Measurements from ENCODE around the gene NAA20. TPM values are rescaled to one million over a fixed set of nuclear protein-coding genes. Genes with fewer than 3 reads are reported as not detected.
"Not testable (repeated sequence)": the region's sequence is repeated elsewhere in the genome, so short reads cannot be mapped to it uniquely, and the experiment has no call there.

Gene NAA20
- polyA plus RNA-seq, 3 donors from 2014 or later = 65.1 to 129 (median 70.2) TPM

- no peak for DNase-seq
- peaks cover 1 to 8% (median 5%) of the 10 kb centered on the region in 3 donors for H3K27me3 Mint-ChIP-seq (ENCODE audit: low read depth in 3 of 3)
- peaks cover 0 to 9% of the 10 kb centered on the region in 2 donors for H3K4me1 Mint-ChIP-seq
- no peaks in the 10 kb centered on the region for H3K9me3 Mint-ChIP-seq
- H3K27ac Mint-ChIP-seq = no peak overlapping the region
- H3K36me3 Mint-ChIP-seq = no peaks in the 10 kb centered on the region
- no peak overlapping the region for H3K4me3 Mint-ChIP-seq
Measured at GRCh38 chr20:19996917-19997316, 20.2 kb upstream of the NAA20 start.

GRCh38 chr20:19998990-19999705 is 18.0 kb upstream of the NAA20 start:
- H3K36me3 Mint-ChIP-seq = no peaks in the 10 kb centered on the region
- no peak overlapping the region for H3K27ac Mint-ChIP-seq
- peaks cover 15 to 22% of the 10 kb centered on the region in 2 donors for H3K4me1 Mint-ChIP-seq
- peaks cover 8 to 20% (median 16%) of the 10 kb centered on the region in 3 donors for H3K27me3 Mint-ChIP-seq (ENCODE audit: low read depth in 3 of 3)
- DNase-seq = no peak
- H3K9me3 Mint-ChIP-seq = no peaks in the 10 kb centered on the region
- H3K4me3 Mint-ChIP-seq = no peak overlapping the region

GRCh38 chr20:20000211-20000968 is 16.8 kb upstream of the NAA20 start:
- Mint-ChIP-seq H3K27ac (no peak overlapping the region), H3K27me3 (ENCODE audit: low read depth in 3 of 3) (peaks cover 7 to 20% (median 16%) of the 10 kb centered on the region in 3 donors), H3K4me1 (peaks cover 15 to 22% of the 10 kb centered on the region in 2 donors), H3K36me3 (no peaks in the 10 kb centered on the region), H3K4me3 (no peak overlapping the region), H3K9me3 (no peaks in the 10 kb centered on the region)
- no peak for DNase-seq

GRCh38 chr20:20002101-20002998 is 14.8 kb upstream of the NAA20 start:
- Mint-ChIP-seq H3K36me3 (no peaks in the 10 kb centered on the region), H3K27ac (no peak overlapping the region), H3K9me3 (no peaks in the 10 kb centered on the region), H3K27me3 (ENCODE audit: low read depth in 3 of 3) (peaks cover 10 to 23% (median 16%) of the 10 kb centered on the region in 3 donors), H3K4me3 (no peak overlapping the region), H3K4me1 (peaks cover 15 to 22% of the 10 kb centered on the region in 2 donors)
- DNase-seq = no peak

- peak overlapping the region in 1 of 6 donors; percentile 42 for H3K27ac Mint-ChIP-seq
- H3K36me3 Mint-ChIP-seq = no peaks in the 10 kb centered on the region
- peak in 1 of 3 donors; percentile 2 for DNase-seq
- H3K4me1 Mint-ChIP-seq = peaks cover 15 to 22% of the 10 kb centered on the region in 2 donors
- H3K4me3 Mint-ChIP-seq = peak overlapping the region; percentile 18 to 64 (median 49)
- peaks cover 10 to 23% (median 16%) of the 10 kb centered on the region in 3 donors for H3K27me3 Mint-ChIP-seq (ENCODE audit: low read depth in 3 of 3)
- no peaks in the 10 kb centered on the region for H3K9me3 Mint-ChIP-seq
Measured at GRCh38 chr20:20003031-20003954, 13.9 kb upstream of the NAA20 start.

GRCh38 chr20:20003955-20004322 is 13.2 kb upstream of the NAA20 start:
- H3K36me3 Mint-ChIP-seq, H3K9me3 Mint-ChIP-seq, H3K27ac Mint-ChIP-seq, DNase-seq: not testable (repeated sequence)
- H3K4me3 Mint-ChIP-seq = peak overlapping the region in 4 of 5 donors; percentile 25 to 64 (median 54)
- H3K4me1 Mint-ChIP-seq = peaks cover 15 to 22% of the 10 kb centered on the region in 2 donors
- peaks cover 10 to 23% (median 16%) of the 10 kb centered on the region in 3 donors for H3K27me3 Mint-ChIP-seq (ENCODE audit: low read depth in 3 of 3)

- no peaks in the 10 kb centered on the region for H3K9me3 Mint-ChIP-seq
- no peak for DNase-seq
- no peak overlapping the region for H3K27ac Mint-ChIP-seq
- H3K4me3 Mint-ChIP-seq = no peak overlapping the region
- peaks cover 10 to 31% (median 15%) of the 10 kb centered on the region in 3 donors for H3K27me3 Mint-ChIP-seq (ENCODE audit: low read depth in 3 of 3)
- peaks cover 15 to 16% of the 10 kb centered on the region in 2 donors for H3K4me1 Mint-ChIP-seq
- H3K36me3 Mint-ChIP-seq = no peaks in the 10 kb centered on the region
Measured at GRCh38 chr20:20005342-20005741, 11.8 kb upstream of the NAA20 start.

GRCh38 chr20:20009784-20010253 is 7.3 kb upstream of the NAA20 start:
- DNase-seq = no peak
- Mint-ChIP-seq H3K9me3 (no peaks in the 10 kb centered on the region), H3K27ac (no peak overlapping the region), H3K4me1 (no peaks in the 10 kb centered on the region), H3K27me3 (ENCODE audit: low read depth in 3 of 3) (peaks cover 6 to 18% (median 9%) of the 10 kb centered on the region in 3 donors), H3K4me3 (no peak overlapping the region), H3K36me3 (no peaks in the 10 kb centered on the region)

- Mint-ChIP-seq H3K4me3 (no peak overlapping the region), H3K4me1 (no peaks in the 10 kb centered on the region), H3K27ac (no peak overlapping the region), H3K27me3 (ENCODE audit: low read depth in 3 of 3) (peaks cover 6 to 13% (median 9%) of the 10 kb centered on the region in 3 donors), H3K36me3 (no peaks in the 10 kb centered on the region), H3K9me3 (no peaks in the 10 kb centered on the region)
- DNase-seq = no peak
Measured at GRCh38 chr20:20010639-20011500, 6.3 kb upstream of the NAA20 start.

- H3K27ac Mint-ChIP-seq = no peak overlapping the region
- H3K4me3 Mint-ChIP-seq = no peak overlapping the region
- peaks cover 7% of the 10 kb centered on the region in 2 donors for H3K4me1 Mint-ChIP-seq
- H3K27me3 Mint-ChIP-seq (ENCODE audit: low read depth in 3 of 3) = peaks cover 3 to 13% (median 10%) of the 10 kb centered on the region in 3 donors
- DNase-seq = no peak
- H3K36me3 Mint-ChIP-seq = no peaks in the 10 kb centered on the region
- no peaks in the 10 kb centered on the region for H3K9me3 Mint-ChIP-seq
Measured at GRCh38 chr20:20012541-20012940, 4.6 kb upstream of the NAA20 start.

GRCh38 chr20:20014659-20015058 is 2.5 kb upstream of the NAA20 start:
- Mint-ChIP-seq H3K4me1 (peaks cover 25 to 26% of the 10 kb centered on the region in 2 donors), H3K4me3 (no peak overlapping the region), H3K36me3 (no peaks in the 10 kb centered on the region), H3K9me3 (no peaks in the 10 kb centered on the region), H3K27ac (no peak overlapping the region), H3K27me3 (ENCODE audit: low read depth in 3 of 3) (peaks cover 3 to 16% (median 8%) of the 10 kb centered on the region in 3 donors)
- no peak for DNase-seq

- Mint-ChIP-seq H3K27me3 (ENCODE audit: low read depth in 3 of 3) (peaks cover 0 to 9% (median 0%) of the 10 kb centered on the region in 3 donors), H3K36me3 (no peaks in the 10 kb centered on the region), H3K9me3 (no peaks in the 10 kb centered on the region), H3K27ac (peak overlapping the region; percentile 62 to 88 (median 82)), H3K4me1 (peaks cover 36 to 50% of the 10 kb centered on the region in 2 donors), H3K4me3 (peak overlapping the region; percentile 83 to 89 (median 86))
- DNase-seq = peak in 2 of 3 donors; percentile 7 to 8
Measured at GRCh38 chr20:20017844-20018185, 653 bp downstream of the NAA20 start.
